Kidney (tissue), 14 donors: ENCODE results near the gene TEN1. TPM values are rescaled to one million over a fixed set of nuclear protein-coding genes. Genes with fewer than 3 reads are reported as not detected.

Experiments used
- DNase-seq, 5 donors: peaks; one replicate each; pipeline ENCODE4 v3.0.0-alpha.2; 2013 to 2020
- FAIRE-seq: peaks from 2 replicates; lab custom pipeline; 2012; peaks lifted over from hg19 to GRCh38; lab: Jason Lieb, UNC
- H3K27ac ChIP-seq, 2 donors: one replicate each; pipeline ENCODE4 v1.7.0; 2013; ENCODE audit warnings: low read depth in 2 of 2, low read length in 2 of 2, inconsistent platforms in 1 of 2
- H3K27me3 ChIP-seq: one replicate; pipeline ENCODE4 v1.7.1; 2013; ENCODE audit warnings: low read length, inconsistent platforms; ENCODE audit not compliant: control insufficient read depth, insufficient read depth
- H3K36me3 ChIP-seq, 3 donors: one replicate each; pipeline versions ENCODE4 v1.7.0 to v1.7.1; 2013; ENCODE audit warnings: low read length in 3 of 3, control low read depth in 1 of 3, inconsistent platforms in 1 of 3; ENCODE audit not compliant: insufficient read depth in 3 of 3, control insufficient read depth in 2 of 3
- H3K4me1 ChIP-seq, 3 donors: one replicate each; pipeline versions ENCODE4 v1.7.0 to v1.7.1; 2013; ENCODE audit warnings: low read length in 3 of 3, inconsistent platforms in 1 of 3, low read depth in 1 of 3; ENCODE audit not compliant: control insufficient read depth in 2 of 3, insufficient read depth in 2 of 3
- H3K4me3 ChIP-seq, 3 donors: one replicate each; pipeline versions ENCODE4 v1.7.0 to v1.8.1; 2013; ENCODE audit warnings: low read length in 3 of 3, control low read depth in 1 of 3, inconsistent platforms in 1 of 3
- H3K9ac ChIP-seq, 3 donors: one replicate each; pipeline versions ENCODE4 v1.7.0 to v1.7.1; 2013; ENCODE audit warnings: low read length in 3 of 3, control low read depth in 1 of 3, inconsistent platforms in 1 of 3
- H3K9me3 ChIP-seq, 3 donors: one replicate each; pipeline versions ENCODE4 v1.7.0 to v1.7.1; 2013; ENCODE audit warnings: low read length in 3 of 3, control low read depth in 1 of 3, inconsistent platforms in 1 of 3; ENCODE audit not compliant: control insufficient read depth in 2 of 3, insufficient read depth in 1 of 3
- CTCF ChIP-seq: IDR thresholded peaks from 3 replicates; pipeline ENCODE4 v1.5.1; 2012; ENCODE audit warnings: mild to moderate bottlenecking, moderate library complexity, borderline replicate concordance; ENCODE audit not compliant: insufficient read depth; ENCODE audit errors: extremely low read depth
- intact Hi-C: fragments of 100-400 bp; cut with DNase I; formaldehyde crosslinking; loops from one replicate; pipeline ENCODE4 v1.11.1; 2022
- polyA plus RNA-seq: library from polyadenylated mRNA; stranded (reverse); fragments of 350-450 nt; fragmentation: Illumina TruSeq; extraction: RNeasy Lipid Tissue Mini Kit (QIAGEN cat#74804); gene quantifications from one replicate; pipeline ENCODE4 v1.2.3, GENCODE V29; 2014; ENCODE audit warnings: low read depth, low replicate concordance; ENCODE audit not compliant: insufficient read depth
- total RNA-seq: library from RNA; stranded (reverse); fragmentation: NEBNext Ultra II Directional; extraction: Animal tissue kit (Norgen Biotek cat#: 25700); gene quantifications from one replicate; pipeline ENCODE4 v1.2.1, GENCODE V29; 2021
- donor health status: control.
- donor health status: control.
- donor health status: control.
- donor health status: control.
- donor health status: control.
- donor health status: DM: yes; HTN: yes; CAD: no.
- donor health status: Normal renal cell carcinoma (clear cell type).

TEN1 gene
- total and polyA plus RNA-seq, 2 donors from 2014 or later: 21.3 to 40.8 TPM

GRCh38 chr17:76013377-76013932 is 34.4 kb downstream of the TEN1 start:
- Histone ChIP-seq H3K9me3 (no peaks in the 10 kb centered on the region), H3K27ac (no peak overlapping the region), H3K4me1 (no peaks in the 10 kb centered on the region), H3K4me3 (no peak overlapping the region), H3K36me3 (peaks cover 0 to 7% (median 4%) of the 10 kb centered on the region in 3 donors), H3K9ac (no peak overlapping the region), H3K27me3 (no peaks in the 10 kb centered on the region)
- DNase-seq (no peak), FAIRE-seq (no peak)
- intact Hi-C loops: loop anchor here (10.0 kb wide), 1 partner anchor 271 kb away; no protein-coding TSS in a partner anchor
- no peak for TF ChIP-seq CTCF

- H3K36me3 ChIP-seq: peaks cover 0 to 6% (median 4%) of the 10 kb centered on the region in 3 donors
- no peaks in the 10 kb centered on the region for H3K9me3 ChIP-seq
- peak; percentile 95 for TF ChIP-seq CTCF
- no peaks in the 10 kb centered on the region for H3K4me1 ChIP-seq
- DNase-seq: peak; percentile 86 to 90 (median 88)
- H3K27ac ChIP-seq: no peak overlapping the region
- H3K27me3 ChIP-seq: no peaks in the 10 kb centered on the region
- no peak overlapping the region for H3K4me3 ChIP-seq
- intact Hi-C loops: loop anchor here (10.0 kb wide), 1 partner anchor 270 kb away; no protein-coding TSS in a partner anchor
- H3K9ac ChIP-seq: no peak overlapping the region
- no peak for FAIRE-seq
Measured at GRCh38 chr17:76014100-76014924, 35.3 kb downstream of the TEN1 start.

GRCh38 chr17:76014925-76015261 is 35.9 kb downstream of the TEN1 start:
- Histone ChIP-seq H3K27me3 (no peaks in the 10 kb centered on the region), H3K4me3 (no peak overlapping the region), H3K36me3 (peaks cover 0 to 4% (median under 1%) of the 10 kb centered on the region in 3 donors), H3K9ac (no peak overlapping the region), H3K27ac (no peak overlapping the region), H3K4me1 (no peaks in the 10 kb centered on the region), H3K9me3 (no peaks in the 10 kb centered on the region)
- intact Hi-C loops: loop anchor here (10.0 kb wide), 1 partner anchor 270 kb away; no protein-coding TSS in a partner anchor
- DNase-seq (no peak), FAIRE-seq (no peak)
- no peak for TF ChIP-seq CTCF
